ENCODE data around the gene NDRG3.
A peak's percentile ranks its signal among the peaks of the same experiment; 100 is the strongest.
"Not testable (repeated sequence)": the region's sequence is repeated elsewhere in the genome, so short reads cannot be mapped to it uniquely, and the experiment has no call there.

The NDRG3 gene

DNA sequence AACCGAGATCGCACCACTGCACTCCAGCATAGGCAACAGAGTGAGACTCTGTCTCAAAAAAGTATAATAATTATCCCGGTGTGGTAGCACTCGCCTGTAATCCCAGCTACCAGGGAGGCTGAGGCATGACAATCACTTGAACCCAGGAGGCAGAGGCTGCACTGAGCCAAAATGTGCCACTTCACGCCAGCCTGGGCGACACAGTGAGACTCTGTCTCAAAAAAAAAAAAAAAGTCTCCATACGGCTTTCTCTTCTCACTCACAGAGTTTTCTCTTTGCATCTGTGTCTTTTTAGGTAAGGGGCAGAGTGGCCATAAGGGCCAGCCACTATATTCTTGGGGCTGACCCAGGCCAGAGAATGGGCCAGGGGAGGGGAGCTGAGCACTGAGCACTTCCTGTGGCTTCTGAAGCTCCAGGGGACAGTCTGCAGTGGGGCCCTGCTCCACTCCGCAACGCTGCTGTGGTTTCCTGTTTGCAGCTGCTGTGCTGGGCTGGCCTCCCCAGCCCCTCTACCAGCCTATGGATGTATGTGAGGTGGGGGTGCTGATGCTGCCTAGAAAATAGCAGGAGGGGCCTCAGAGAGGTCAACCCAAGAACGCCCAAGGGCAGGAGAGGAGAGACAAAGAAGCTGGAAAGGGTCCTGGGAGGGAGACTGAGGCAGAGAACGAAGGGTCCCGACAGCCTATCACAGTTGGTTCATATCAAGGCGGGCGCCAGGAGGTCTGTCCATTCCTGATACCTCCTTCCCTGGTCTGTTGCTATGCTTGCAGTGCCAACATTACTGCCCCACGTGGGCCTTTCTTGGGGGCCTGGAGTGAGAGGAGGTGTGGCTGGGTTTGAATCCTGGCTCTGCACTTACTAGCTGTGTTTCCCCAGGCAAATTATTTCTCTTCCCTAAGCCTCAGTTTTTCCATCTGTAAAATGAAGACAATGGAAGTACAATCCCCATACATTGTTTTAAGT lies 115.9 kb downstream of the NDRG3 start:
- Mint-ChIP-seq H3K9me3 (ENCODE audit: low read depth) (no peaks in the 10 kb centered on the region), H3K27ac (peak overlapping the region; percentile 98), H3K27me3 (no peaks in the 10 kb centered on the region), H3K4me3 (peak overlapping the region; percentile 78), H3K36me3 (peaks cover 11% of the 10 kb centered on the region), H3K4me1 (ENCODE audit: low read depth) (peaks cover 46% of the 10 kb centered on the region)

DNA sequence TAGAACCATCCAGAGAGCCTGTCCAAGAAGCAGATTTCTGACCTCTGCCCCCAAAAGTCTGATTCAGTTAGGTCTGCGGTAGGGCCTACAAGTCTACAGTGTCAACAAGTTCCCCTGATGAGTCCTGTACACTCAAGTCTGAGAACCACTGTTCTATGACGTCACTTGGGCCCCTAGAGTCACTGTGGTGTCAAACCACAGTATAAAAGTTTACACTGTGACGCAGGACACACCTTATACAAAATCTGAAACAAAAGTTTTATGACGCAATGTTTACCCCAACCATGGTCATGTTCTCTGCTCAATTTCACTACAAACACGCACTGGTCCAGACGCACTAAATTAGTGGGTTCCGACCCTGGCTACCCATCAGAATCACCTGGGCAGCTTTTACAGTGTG lies 117.8 kb downstream of the NDRG3 start:
- Mint-ChIP-seq H3K27ac (peak overlapping the region; percentile 66), H3K4me3 (peak overlapping the region; percentile 34), H3K27me3 (no peaks in the 10 kb centered on the region), H3K36me3 (peaks cover 22% of the 10 kb centered on the region), H3K9me3 (ENCODE audit: low read depth) (no peaks in the 10 kb centered on the region), H3K4me1 (ENCODE audit: low read depth) (peaks cover 61% of the 10 kb centered on the region)

DNA sequence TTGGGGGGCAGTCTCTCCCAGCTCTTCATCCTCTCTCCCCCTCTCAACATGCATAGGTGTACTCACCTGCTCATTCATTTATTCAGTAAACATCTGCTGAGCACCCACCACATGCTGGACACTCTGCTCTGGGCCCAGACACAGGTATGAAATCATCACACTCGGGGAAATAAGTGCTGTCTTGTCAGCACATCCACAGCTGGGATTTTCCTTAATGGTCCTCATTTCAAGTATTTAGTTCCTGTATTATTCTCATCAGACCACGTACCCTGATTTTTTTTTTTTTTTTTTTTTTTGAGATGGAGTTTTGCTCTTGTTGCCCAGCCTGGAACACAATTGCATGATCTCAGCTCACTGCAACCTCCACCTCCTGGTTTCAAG lies 121.0 kb downstream of the NDRG3 start:
- no peaks in the 10 kb centered on the region for H3K27me3 Mint-ChIP-seq
- H3K27ac Mint-ChIP-seq = peak overlapping the region; percentile 75
- H3K4me1 Mint-ChIP-seq (ENCODE audit: low read depth) = peaks cover 47% of the 10 kb centered on the region
- H3K4me3 Mint-ChIP-seq = no peak overlapping the region
- H3K36me3 Mint-ChIP-seq = peaks cover 22% of the 10 kb centered on the region
- no peaks in the 10 kb centered on the region for H3K9me3 Mint-ChIP-seq (ENCODE audit: low read depth)

DNA sequence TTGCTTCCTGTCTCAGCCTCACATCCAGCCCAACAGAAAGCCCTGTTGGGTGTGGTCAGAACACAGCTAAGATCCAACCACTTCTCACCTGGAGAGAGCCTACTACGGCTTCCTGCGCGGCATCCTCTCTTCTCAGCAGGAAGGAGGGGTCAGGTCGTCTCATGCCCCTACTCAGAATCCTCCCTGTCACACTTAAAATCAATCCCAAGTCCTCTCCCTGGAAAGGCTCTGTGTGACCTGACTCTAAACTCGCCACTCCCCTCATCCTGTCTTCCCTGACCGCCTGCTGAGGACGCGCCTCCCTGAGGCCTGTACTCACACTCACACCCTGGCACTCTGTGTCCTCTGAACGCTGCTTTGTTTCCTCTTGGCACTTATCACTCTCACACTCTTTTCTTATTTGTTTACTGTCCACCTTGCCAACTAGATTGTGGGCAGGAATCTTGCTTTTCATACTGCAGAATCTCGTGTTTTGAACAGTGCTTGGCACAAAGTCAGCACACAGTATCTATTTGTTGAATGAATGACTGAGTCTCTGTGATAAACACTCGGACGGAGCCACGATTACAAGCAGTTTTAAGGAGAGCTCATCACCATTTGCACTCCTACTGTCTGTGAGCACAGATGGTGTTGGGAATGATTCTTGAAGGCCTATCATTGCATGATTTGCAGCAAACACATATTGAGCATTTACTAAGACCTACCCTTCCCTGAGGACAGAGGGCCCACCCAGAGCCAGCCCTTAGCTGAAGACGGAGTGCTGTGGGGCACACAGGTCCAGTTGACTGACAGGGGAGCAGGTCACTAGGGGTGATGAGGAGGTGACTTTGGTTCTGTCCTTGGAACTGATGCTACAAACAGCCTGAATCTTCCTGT lies 121.6 kb downstream of the NDRG3 start:
- Mint-ChIP-seq H3K36me3 (peaks cover 22% of the 10 kb centered on the region), H3K9me3 (ENCODE audit: low read depth) (no peaks in the 10 kb centered on the region), H3K4me1 (ENCODE audit: low read depth) (peaks cover 42% of the 10 kb centered on the region), H3K27ac (peak overlapping the region; percentile 75), H3K4me3 (peak overlapping the region; percentile 3), H3K27me3 (no peaks in the 10 kb centered on the region)

DNA sequence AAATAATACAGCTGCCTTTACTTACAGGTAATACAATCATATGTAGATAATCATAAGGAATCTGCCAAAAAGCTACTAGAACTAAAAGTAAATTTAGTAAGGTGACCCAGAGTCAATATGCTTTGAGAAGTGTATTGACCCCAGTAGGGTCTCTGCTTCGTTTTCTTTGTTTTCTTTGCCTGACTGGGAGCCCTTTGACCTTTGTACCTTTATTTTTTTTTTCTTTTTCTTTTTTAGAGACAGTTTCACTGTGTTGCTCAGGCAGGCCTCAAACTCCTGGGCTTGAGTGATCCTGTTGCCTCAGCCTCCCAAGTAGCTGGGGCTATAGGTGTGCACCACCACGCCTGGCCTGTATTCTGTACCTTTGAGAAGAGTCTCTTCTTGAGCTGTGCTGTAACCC lies 122.4 kb downstream of the NDRG3 start:
- Mint-ChIP-seq H3K4me3 (no peak overlapping the region), H3K36me3 (peaks cover 22% of the 10 kb centered on the region), H3K27ac (peak overlapping the region; percentile 75), H3K4me1 (ENCODE audit: low read depth) (peaks cover 38% of the 10 kb centered on the region), H3K27me3 (no peaks in the 10 kb centered on the region), H3K9me3 (ENCODE audit: low read depth) (no peaks in the 10 kb centered on the region)

DNA sequence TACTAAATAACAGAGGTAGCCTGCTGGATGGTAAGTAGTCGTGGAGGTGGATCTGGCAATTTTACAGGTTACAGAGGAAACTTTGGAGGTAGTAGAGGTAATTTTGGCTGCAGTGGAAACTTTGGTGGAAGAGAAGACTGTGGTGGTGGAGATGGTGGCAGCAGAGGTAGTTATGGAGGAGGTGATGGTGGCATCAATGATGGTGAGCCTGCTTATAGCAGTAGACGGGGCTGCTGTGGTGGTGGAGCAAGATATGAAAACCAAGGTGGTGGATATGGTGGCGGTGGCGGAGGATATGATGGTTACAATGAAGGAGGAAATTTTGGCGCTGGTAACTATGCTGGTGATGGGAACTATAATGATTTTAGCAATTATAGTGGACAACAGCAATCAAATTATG lies 125.0 kb downstream of the NDRG3 start:
- Mint-ChIP-seq H3K27me3 (no peaks in the 10 kb centered on the region), H3K9me3 (ENCODE audit: low read depth) (no peaks in the 10 kb centered on the region), H3K27ac (peak overlapping the region; percentile 55), H3K4me1 (ENCODE audit: low read depth) (peaks cover 25% of the 10 kb centered on the region), H3K36me3 (peaks cover 16% of the 10 kb centered on the region), H3K4me3 (no peak overlapping the region)

DNA sequence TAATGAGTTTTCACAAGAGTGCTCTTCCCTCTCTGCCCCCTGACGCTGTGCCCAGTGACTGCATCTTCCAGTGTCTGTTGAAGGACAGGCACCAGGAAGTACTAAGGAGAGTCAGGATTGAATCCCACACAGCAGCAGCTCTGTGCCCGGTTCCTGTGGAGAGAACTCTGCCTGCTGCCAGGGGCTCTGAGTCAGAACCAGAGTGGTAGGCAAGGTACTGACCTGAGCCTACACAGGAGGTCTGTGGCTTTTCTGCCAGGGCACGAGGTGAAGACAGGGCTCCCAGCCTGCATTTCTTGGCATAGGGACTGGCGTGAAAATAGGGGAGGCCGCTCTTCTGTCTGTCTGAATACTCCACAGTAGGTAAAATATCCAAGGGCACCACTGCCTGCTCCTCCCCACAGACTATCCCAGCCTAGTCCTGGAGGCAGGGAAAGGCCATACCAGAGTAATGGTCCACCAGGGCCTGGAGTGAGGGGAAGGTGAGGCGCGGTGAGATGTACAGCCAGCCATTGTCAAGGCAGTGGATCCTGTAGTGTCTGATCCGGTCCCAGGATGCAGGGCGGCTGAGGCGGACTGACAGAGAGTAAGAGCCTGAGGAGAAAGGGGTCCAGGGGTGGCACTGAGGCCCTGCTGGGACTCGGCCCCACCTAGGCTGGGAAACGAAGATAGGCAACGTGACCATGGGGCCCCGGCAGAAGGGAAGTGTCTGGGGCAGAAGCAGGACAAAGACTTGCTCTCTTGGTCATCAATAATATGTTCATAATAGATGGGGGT lies 130.9 kb downstream of the NDRG3 start:
- H3K27ac Mint-ChIP-seq = peak overlapping the region; percentile 22
- no peaks in the 10 kb centered on the region for H3K27me3 Mint-ChIP-seq
- no peaks in the 10 kb centered on the region for H3K9me3 Mint-ChIP-seq (ENCODE audit: low read depth)
- peaks cover 13% of the 10 kb centered on the region for H3K4me1 Mint-ChIP-seq (ENCODE audit: low read depth)
- no peak overlapping the region for H3K4me3 Mint-ChIP-seq
- H3K36me3 Mint-ChIP-seq = peaks cover 3% of the 10 kb centered on the region

DNA sequence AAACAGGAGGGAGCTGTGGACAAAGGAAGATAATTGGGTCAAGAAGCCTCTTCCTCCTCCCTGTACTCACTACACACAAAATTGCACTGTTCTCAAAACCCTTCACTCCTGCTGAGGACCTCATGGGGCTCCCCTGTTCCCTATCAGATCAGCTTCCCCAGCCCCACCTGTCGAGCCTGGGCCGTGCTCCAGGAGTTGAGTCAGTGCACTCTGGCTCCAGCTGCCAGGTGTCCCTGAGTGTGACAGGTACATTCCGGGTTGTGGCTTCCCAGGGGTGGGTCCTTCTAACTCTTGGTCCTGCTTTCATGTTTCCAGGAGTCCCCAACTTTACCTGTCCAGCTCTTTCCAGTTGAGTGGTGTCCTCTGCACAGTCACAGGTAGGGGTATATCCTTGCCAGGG lies 131.9 kb downstream of the NDRG3 start:
- H3K4me1 Mint-ChIP-seq (ENCODE audit: low read depth) = peaks cover 13% of the 10 kb centered on the region
- H3K9me3 Mint-ChIP-seq (ENCODE audit: low read depth) = no peaks in the 10 kb centered on the region
- H3K27me3 Mint-ChIP-seq = no peaks in the 10 kb centered on the region
- peaks cover 3% of the 10 kb centered on the region for H3K36me3 Mint-ChIP-seq
- H3K27ac Mint-ChIP-seq = no peak overlapping the region
- no peak overlapping the region for H3K4me3 Mint-ChIP-seq

DNA sequence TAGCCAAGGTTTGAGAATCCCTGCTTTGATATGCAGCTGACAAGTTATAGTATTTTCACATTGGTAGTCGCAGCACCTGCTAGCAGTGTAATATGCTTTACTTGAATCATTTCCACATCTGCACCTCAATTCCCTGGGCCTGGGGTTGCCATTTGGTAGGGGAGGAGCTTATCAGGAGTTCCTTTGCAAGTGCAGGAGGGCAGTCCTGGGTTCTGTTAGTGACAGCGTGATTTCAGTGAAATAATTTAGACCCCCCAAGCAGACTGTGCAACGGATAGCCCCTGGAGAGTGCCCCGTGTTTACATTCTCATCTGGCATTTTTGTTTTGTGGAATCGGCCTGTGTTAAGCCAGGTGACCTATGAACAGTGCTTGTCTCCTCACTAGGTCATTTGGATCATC lies 134.3 kb downstream of the NDRG3 start:
- H3K27ac Mint-ChIP-seq = no peak overlapping the region
- peaks cover 3% of the 10 kb centered on the region for H3K36me3 Mint-ChIP-seq
- H3K4me3 Mint-ChIP-seq = no peak overlapping the region
- H3K4me1 Mint-ChIP-seq (ENCODE audit: low read depth) = peaks cover 26% of the 10 kb centered on the region
- no peaks in the 10 kb centered on the region for H3K27me3 Mint-ChIP-seq
- no peaks in the 10 kb centered on the region for H3K9me3 Mint-ChIP-seq (ENCODE audit: low read depth)

DNA sequence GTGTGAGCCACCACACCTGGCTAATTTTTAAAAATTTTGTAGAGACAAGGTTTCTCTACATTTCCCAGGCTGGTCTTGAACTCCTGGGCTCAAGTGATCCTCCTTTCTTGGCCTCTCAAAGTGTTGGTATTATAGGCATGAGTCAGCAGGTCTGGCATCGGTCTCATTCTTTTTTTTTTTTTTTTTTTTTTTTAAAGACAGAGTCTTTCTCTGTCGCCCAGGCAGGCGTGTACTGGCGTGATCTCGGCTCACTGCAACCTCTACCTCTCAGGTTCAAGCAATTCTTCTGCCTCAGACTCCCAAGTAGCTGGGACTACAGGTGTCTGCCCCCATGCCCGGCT lies 137.5 kb downstream of the NDRG3 start:
- not testable (repeated sequence) for H3K36me3 Mint-ChIP-seq; H3K4me3 Mint-ChIP-seq; H3K9me3 Mint-ChIP-seq (ENCODE audit: low read depth); H3K27me3 Mint-ChIP-seq
- peaks cover 30% of the 10 kb centered on the region for H3K4me1 Mint-ChIP-seq (ENCODE audit: low read depth)
- H3K27ac Mint-ChIP-seq = peak overlapping the region; percentile 6

GRCh38 chr20:36607586-36608387 lies 138.1 kb downstream of the NDRG3 start:
- Mint-ChIP-seq H3K4me1 (ENCODE audit: low read depth) (peaks cover 26% of the 10 kb centered on the region), H3K9me3 (ENCODE audit: low read depth) (no peaks in the 10 kb centered on the region), H3K36me3 (peaks cover 2% of the 10 kb centered on the region), H3K27ac (peak overlapping the region; percentile 91), H3K4me3 (peak overlapping the region; percentile 95), H3K27me3 (no peaks in the 10 kb centered on the region)

- Mint-ChIP-seq H3K4me1 (ENCODE audit: low read depth) (peaks cover 23% of the 10 kb centered on the region), H3K9me3 (ENCODE audit: low read depth) (no peaks in the 10 kb centered on the region), H3K4me3 (peak overlapping the region; percentile 95), H3K36me3 (no peaks in the 10 kb centered on the region), H3K27ac (peak overlapping the region; percentile 91), H3K27me3 (no peaks in the 10 kb centered on the region)
Measured at GRCh38 chr20:36606158-36607066, 139.5 kb downstream of the NDRG3 start.

GRCh38 chr20:36605399-36606157 lies 140.3 kb downstream of the NDRG3 start, which contains the start of gene RAB5IF:
TSS of gene RAB5IF (plus strand) at chr20:36605779. CDS start at chr20:36605952, 173 bp downstream.
- Mint-ChIP-seq H3K27ac (peak within 1 kb of the TSS; percentile 93), H3K4me3 (peak within 1 kb of the TSS; percentile 95), H3K27me3 (no peaks in the 10 kb centered on the region), H3K4me1 (ENCODE audit: low read depth) (peaks cover 24% of the 10 kb centered on the region), H3K9me3 (ENCODE audit: low read depth) (no peaks in the 10 kb centered on the region), H3K36me3 (no peaks in the 10 kb centered on the region)
